SK-N-SH treated with all-trans-retinoic acid at 6 μM for 48 hours (cell line): ENCODE measurements around the gene ASCL2.
"Not testable (repeated sequence)": the region's sequence is repeated elsewhere in the genome, so short reads cannot be mapped to it uniquely, and the experiment has no call there.

Experiments
- BACH2 ChIP-seq: fragments of 250-450 bp; sonication (Bioruptor Pico); IDR thresholded peaks from 2 replicates; pipeline ENCODE4 v1.9.0; 2021; ENCODE audit warnings: mild to moderate bottlenecking, borderline replicate concordance
- RARB ChIP-seq: fragments of 250-450 bp; sonication (Bioruptor Pico); IDR thresholded peaks from 2 replicates; pipeline ENCODE4 v1.8.0; 2021; ENCODE audit warnings: mild to moderate bottlenecking, moderate library complexity
- ZFP3 ChIP-seq: fragments of 250-450 bp; sonication (Bioruptor Pico); IDR thresholded peaks from 2 replicates; pipeline ENCODE4 v1.5.0; 2020; ENCODE audit warnings: mild to moderate bottlenecking, moderate library complexity
- ZNF70 ChIP-seq: fragments of 450-650 bp; formaldehyde crosslinking; IDR thresholded peaks from 2 replicates; pipeline ENCODE4 v1.5.0; 2020; ENCODE audit warnings: mild to moderate bottlenecking, moderate library complexity
- TF ChIP-seq, protein P1 (sequence below): fragments of 250-450 bp; sonication (Bioruptor Pico); IDR thresholded peaks from 2 replicates; pipeline ENCODE4 v1.5.1; 2020; ENCODE audit warnings: low read depth, mild to moderate bottlenecking, moderate library complexity

DNA sequence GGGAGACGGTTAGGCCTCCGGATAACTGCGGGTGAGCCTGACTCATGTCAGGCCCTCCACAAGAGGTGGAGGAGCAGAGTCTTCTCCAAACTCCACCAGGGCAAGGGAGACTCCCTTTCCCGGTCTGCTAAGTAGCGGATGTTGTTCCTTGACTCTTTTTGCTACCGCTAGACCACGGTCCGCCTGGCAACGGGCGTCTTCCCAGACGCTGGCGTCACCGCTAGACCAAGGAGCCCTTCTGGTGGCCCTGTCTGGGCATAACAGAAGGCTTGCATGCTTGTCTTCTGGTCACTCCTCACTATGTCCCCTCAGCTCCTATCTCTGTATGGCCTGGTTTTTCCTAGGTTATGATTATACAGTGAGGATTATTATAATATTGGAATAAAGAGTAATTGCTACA is 16.0 kb upstream of the ASCL2 start:
- TF ChIP-seq ZFP3 (CRISPR knock-in tag); BACH2; ZNF70 (CRISPR knock-in tag); RARB (CRISPR knock-in tag): not testable (repeated sequence)
- TF ChIP-seq, protein P1, sequence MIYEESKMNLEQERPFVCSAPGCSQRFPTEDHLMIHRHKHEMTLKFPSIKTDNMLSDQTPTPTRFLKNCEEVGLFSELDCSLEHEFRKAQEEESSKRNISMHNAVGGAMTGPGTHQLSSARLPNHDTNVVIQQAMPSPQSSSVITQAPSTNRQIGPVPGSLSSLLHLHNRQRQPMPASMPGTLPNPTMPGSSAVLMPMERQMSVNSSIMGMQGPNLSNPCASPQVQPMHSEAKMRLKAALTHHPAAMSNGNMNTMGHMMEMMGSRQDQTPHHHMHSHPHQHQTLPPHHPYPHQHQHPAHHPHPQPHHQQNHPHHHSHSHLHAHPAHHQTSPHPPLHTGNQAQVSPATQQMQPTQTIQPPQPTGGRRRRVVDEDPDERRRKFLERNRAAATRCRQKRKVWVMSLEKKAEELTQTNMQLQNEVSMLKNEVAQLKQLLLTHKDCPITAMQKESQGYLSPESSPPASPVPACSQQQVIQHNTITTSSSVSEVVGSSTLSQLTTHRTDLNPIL, result not testable (repeated sequence)
